Medulla oblongata (tissue), 1 donor: ENCODE measurements around the gene MYB.
"Not testable (repeated sequence)": the region's sequence is repeated elsewhere in the genome, so short reads cannot be mapped to it uniquely, and the experiment has no call there.

Experiments used
- DNase-seq: peaks from one replicate; pipeline ENCODE4 v3.0.0-alpha.2; 2015; ENCODE audit errors: extremely low spot score

MYB gene

DNA sequence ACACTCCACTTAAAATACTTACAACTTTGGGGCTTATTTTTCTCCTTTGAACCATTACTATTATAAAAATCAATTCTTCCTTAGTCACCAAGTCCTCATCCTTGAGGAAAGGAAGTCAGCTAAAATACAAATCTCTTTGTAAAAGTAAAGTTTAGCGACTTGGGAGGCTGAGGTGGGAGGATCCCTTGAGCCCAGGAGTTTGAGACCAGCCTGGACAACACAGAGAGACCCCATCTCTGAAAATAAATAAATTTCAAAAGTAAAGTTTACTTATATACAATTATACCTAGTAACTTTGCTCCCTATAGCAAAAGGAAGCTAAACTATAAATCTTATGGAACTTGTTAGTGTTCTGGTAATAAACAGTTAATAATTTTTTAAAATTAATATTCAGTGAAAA, 40.4 kb downstream of the MYB start:
- DNase-seq = no peak

DNA sequence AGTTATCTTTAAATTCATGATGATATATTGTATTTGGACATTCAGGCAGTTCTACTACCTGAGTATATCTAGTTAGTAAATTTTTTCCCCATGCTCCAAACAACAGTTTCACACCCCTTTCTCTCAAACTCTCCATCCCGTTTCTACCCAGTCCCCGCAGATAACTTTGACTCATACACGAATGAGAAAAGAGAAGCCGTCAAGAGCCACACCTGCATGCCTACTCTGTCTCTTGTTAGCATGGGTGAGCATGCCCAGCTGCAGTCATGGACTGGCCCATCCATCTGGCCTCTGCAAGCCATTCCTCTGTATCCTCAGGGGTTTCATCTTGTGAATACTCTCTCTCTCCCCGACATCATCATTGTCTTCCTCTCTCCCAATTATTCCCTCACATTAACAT, 41.5 kb downstream of the MYB start:
- no peak for DNase-seq

DNA sequence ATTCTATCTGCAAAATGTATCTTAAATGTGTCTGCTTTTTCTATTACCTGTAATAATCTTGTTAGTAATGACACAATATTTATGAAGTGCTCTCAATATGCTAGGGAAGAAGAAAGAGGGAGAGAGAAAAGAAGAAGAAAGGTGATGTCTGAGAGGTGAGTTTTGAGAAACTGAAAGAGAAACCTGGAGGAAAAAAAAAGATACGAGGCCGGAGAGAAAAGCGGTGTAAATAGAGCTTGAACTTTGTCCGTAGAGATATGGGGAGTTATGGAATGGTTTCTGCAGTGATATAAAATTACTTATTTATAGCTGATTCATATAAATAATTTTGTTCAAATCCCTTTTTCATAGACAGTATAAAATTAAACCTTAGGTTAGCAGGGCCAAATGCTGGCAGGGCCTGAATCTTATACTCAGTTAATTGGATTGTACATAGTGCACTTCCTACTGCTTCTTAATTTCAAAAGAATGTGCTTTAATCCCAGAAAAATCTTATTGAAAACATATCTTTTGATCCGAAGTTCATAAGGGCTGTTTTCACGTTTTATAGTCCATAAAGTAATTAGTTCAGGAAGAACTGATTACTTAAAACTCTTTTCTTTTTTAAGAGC, 43.0 kb downstream of the MYB start:
- DNase-seq = no peak

DNA sequence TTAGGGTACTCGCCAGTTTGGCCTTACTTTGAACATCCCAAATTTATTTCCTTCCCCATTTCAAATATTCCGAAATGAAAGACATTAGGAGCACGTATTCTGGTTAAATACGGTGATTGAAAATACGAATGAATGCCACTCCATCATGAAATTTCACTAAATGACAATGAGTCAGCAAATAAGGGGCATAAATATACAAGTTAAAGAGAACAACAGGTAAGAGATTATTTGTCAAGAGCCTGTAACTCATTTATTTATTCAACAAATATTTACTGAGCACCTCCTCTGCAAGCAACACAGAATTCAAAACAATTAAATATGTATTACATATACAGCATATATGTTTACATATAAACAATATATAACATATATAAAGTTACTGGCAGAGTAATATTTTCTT, 44.8 kb downstream of the MYB start:
- no peak for DNase-seq

DNA sequence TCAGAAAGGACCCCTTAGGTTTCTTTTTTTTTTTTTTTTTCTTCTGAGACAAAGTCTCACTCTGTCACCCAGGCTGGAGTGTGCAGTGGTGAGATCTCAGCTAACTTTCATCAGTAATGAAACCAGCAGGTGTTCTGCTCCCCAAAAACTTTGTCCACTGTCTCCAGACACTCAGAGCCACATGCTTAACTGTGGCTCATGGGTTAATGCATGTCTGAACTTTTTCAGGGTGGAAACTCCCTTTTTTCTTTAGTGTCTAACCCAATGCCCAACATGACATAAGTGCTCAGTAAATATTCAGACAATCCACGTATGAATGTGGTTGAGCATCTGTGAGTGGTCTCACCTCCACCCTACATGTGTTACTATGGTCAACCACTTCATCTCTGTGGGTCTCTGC, 45.4 kb downstream of the MYB start:
- no peak for DNase-seq

DNA sequence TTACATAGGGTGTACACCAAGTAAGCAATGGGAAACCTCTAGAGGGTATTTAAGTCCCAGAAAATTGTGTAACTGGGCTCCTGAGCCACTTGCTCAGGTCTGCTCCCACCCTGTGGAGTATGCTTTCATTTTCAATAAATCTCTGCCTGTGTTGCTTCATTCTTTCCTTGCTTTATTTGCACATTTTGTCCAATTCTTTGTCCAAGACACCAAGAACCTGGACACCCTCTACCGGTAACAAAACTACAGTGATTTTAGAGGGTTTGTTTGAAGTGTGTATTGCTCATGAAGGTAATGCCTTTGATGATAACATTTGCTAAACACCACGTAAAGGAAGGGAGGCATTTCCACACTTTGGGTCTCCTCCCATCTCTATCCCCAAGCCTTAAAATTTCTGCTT, 46.2 kb downstream of the MYB start:
- no peak for DNase-seq

DNA sequence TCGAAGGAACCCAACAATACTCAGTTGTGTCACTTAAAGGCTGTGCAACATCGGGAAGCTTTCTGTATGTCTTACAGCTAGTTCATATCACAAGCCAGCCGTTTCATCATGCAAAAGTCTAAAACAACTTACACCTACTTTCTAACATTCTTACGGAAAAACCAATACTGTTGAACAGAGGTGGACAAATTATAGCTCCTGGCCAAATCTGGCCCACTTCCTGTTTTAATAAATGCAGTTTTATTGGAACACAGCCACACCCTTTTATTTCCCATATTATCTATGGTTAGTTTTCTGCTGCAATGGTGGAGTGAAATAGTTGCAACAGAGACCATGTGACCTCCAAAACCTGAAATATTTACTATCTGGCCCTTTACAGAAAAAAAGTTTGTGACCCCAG, 46.6 kb downstream of the MYB start:
- DNase-seq = no peak

DNA sequence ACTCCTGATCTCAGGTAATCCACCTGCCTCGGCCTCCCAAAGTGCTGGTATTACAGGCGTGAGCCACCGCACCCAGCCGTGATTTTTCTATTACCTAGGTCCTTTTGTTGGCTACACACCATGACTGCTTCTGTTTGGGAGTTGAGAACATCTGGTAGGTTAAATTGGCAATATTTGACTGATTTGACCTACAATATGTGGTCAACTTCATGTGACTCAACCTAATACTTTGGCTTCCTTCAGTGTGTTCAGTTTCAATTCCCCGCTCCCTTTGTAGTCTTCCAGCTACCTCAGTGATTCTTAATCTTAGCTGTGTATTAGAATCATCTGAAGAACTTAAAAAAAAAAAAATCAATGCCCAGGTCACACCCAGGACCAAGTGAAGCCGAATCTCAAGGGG, 47.4 kb downstream of the MYB start:
- DNase-seq = no peak

DNA sequence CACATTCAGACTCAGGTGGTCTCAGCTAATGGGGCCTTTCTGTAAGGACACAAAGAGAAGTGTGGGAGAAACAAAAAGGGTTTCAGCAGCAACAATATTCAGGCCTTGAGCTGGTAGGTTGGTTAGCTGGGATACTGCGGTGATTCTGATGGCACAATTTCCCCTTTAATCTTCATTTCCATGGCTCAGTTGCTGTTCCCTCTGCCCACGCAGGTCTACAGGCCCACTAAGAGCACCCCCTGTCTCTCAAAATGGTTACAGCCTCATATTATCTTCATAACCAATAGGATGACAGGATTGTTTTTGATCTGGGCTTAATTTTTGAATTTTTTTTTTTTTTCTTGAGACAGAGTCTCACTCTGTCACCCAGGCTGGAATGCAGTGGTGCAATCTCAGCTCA, 48.9 kb downstream of the MYB start:
- no peak for DNase-seq

DNA sequence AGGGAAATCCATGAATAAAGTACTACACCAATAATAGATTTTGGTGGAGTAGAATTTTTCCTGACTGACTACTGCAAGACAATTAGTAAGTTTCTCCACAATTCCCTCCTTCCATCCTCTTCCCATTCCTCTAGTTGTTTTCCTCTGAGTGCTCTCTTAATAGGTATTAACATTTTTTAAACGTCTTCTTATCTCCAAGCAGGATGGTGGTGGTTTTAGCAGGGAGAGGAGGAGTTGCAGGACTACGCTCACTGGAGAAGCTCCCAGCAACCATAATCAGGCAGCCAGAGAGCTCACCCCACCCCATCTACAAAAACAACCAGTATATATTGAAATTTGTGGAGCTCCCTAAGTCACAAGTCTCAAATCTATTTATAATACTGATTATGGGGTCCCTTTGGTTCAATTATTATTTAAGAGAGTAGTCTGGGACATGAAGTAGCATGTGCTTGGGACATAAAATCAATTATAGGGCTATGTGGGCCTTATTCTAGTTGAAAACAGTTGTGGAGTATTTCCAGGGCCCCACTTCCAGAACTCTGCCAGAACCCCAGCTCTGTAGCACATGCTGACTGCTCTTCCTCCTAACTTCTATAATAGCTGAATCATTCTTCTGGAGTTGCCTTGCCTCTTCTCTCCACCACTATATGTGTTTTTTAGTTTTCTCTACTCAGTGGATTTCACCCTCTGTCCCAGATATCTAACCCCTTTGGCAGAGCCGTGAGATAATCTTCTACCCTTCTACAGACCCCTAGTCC, 49.8 kb downstream of the MYB start:
- DNase-seq = no peak

DNA sequence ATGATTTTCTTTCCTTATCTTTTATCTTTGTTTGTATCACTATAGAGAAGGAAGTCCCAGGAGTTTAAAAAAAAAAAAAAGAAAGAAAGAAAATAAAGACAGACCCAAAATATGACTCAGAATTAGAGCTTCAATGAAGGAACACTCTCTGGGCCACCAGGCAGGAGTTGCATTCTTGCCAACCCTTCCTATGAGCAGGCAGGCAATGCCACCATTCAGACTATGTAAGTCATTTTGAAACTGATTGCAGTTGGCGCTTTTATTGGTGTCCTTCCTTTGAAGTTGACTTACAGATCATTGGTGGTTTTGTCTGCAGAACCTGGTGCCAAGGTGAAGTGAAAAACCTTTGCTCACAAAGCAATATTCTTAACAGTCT, 50.3 kb downstream of the MYB start:
- DNase-seq = no peak

DNA sequence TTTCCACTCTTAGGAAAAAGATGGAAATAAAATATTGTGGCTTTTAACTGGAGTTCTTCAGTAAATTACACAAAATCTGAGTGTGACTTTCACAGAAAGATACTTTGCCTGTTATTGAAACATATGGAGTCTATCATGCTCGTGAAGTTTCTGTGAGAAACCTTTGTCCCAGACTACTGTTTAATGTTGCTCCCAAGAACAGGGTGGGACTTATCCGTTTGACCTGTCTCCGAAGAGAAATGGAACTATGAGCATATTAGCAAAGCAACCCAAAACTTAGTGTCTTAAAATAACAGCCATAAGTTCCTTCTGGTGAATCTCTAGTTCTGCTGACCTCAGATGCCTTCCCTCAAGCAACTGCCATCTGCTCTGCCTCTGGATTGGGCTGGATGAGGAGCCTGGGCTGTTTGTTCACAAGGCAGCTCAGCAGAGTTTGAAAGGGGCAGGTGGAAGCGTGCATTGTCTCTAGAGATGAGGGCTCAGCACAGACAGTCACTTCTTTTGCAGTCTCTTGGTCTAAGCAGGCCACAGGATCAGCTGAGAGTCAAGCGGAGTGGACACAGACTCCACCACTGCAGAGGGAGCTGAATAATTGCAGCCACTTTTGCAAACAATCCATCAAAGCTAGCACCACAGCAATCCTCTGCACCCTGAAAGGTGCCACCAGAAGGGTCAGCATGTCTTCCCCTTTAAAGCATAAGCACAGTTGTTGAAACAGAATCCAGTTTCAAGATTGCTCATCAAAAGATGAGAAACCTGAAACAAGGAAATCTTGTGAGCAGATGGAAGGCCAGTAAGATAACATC, 52.8 kb downstream of the MYB start:
- DNase-seq = no peak

DNA sequence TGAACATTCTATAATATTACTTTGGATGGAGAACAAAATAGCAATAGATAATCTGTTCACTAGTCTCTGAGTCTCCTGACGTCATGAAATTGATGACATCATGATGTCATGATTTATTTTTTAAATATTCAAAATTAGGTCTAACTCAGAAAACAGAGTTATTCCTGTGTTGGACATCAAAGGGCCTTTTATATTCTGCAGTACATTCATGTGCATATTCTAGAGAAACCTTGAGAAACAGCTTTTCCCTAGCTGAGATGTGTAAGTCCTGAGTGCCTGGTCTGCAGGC, 53.3 kb downstream of the MYB start:
- DNase-seq = no peak

DNA sequence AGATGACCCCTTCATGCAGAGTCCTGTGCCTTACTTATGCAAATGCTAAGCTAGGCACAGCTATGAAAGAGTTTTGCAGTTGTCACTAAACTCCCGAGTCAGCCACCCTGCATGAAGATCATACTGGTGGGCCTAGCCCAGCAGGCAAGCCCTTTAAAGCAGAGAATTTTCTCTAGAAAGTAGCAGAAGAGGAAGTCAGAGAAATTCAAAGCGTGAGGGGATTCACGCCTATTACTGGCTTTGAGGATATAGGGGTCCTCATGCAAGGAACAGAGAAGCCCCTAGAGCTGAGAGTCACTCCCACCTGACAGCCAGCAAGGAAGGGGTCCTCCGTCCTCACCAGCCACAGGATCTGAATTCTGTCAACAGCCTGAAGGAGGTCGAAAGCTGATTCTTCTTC, 54.6 kb downstream of the MYB start:
- DNase-seq = no peak

DNA sequence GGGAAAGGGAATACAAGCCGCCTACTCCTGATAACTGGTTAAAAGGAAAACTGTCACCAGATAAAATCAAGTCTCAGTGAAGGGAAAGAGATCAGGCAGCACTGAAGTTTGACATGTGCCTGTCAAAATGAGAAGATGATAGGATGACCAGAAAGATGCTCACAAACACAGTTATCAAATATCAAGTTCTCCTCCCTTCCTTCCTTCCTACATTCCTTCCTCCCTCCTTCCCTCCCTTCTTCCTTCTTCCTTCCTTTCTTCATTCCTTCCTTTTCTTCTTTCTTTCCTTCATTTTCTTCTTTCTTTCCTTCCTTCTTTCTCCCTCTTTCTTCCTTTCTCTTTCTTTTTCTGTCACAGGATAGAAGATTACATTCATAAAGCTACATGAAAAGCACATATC, 55.2 kb downstream of the MYB start:
- DNase-seq = no peak

DNA sequence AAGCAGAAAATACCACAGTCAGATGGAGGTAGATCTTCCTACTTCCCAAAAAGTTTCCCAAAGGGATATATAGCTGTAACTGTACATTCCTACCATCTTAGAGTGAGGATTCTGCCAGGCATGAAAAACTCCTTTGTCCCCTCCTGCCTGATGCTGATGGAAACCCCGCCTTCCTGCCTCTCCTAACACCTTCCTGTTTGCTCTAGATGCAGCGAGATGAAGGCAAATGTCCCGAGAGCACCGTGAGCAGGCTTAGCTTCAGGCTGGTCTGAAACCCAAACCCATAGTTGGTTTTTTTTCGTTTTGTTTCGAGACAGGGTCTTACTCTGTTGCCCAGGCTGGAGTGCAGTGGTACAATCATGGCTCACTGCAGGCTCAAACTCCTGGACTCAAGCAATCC, 55.6 kb downstream of the MYB start:
- DNase-seq = no peak

DNA sequence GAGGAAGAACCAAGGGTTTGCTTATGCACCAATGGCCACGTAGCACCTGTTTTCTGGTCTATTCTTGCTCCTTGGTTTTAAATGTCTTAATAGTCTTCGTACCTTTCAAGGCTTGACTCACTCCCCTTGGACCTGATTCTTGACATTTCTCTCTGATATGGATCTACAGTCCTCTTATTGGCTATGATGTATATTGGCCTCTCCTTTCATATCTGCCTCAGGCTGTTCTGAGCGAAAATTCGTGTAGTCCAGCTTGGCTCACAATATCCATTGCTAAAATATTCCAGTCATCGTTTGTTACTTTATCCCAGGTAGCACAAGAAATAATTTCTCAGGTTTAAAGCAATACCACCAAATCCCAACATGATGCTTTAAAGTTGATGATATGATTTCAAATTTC, 59.6 kb downstream of the MYB start:
- no peak for DNase-seq

DNA sequence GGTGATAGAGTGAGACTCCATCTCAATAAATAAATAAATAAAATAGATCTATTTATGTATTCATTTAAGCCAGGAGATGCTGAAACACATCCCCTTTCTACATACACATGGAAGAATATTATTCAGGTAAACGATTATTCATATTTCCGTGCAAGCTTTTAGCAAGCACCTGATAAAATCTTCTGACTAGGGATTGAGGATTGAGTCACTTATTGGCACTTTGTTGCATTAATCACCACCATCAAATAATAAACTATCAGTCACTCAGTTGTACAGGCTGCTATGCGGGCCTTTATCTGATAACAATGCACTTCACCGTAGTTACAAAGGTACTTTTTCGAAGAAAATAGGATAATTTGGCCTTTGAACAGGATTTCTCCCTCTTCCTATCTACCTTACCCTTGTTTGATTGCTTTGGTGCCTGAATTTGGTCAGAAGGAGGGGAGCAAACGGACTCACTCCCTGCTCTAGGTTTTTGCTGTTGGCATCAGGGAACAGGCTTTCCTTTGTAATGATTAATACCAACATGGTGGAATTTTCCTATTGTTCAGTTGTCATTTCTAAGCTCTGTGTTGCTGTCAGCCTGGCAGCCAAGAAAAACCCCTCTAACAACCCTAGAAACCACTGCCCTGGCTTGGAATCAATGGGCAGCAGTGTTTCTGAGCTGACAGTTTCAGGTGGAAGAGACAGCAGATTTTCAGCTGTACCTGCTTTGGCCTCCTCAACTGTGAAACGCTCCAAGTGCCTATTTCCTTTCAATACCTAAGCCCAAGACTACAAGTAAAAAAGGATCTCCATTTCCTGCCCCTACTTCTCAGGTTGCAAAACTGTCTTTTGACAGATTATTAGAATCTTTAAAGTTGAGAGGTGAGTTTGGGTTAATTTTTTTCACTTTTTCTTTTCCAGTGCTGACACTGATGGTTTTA, 63.0 kb downstream of the MYB start:
- no peak for DNase-seq

DNA sequence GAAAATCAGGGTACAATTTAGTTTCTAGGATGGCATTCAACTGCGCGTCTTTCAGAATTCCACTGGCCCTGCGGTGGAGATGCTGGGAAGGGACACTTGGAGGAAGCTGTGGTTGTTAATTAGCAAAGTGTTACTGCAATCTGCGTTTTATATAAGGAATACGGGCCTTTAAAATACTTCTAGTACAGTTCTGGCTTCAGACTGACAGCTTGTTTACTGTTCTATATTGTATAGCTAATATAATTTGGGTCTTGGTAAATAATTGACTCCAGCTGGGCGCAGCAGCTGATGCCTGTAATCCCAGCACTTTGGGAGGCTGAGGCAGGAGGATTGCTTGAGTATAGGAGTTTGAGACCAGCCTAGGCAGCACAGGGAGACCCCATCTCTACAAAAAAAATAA, 63.7 kb downstream of the MYB start:
- DNase-seq = no peak

DNA sequence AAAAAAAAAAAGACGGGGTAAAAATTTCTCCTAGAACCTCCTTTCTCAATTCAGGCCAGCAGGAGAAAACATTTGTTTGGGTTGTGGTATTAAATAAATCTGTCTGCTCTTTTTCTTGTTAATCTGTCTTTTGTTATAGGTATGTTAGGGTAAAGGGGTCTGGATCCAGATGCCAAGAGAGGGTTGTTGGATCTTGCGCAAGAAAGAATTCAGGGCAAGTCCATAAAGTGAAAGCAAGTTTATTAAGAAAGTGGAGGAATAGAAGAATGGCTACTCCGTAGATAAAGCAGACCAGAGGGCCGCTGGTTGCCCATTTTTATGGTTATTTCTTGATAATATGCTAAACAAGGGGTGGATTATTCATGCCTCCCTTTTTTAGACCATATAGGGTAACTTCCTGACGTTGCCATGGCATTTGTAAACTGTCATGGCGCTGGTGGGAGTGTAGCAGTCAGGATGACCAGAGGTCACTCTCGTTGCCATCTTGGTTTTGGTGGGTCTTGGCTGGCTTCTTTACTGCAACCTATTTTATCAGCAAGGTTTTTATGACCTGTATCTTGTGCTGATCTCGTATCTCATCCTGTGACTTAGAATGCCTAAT, 65.4 kb downstream of the MYB start:
- DNase-seq = not testable (repeated sequence)

DNA sequence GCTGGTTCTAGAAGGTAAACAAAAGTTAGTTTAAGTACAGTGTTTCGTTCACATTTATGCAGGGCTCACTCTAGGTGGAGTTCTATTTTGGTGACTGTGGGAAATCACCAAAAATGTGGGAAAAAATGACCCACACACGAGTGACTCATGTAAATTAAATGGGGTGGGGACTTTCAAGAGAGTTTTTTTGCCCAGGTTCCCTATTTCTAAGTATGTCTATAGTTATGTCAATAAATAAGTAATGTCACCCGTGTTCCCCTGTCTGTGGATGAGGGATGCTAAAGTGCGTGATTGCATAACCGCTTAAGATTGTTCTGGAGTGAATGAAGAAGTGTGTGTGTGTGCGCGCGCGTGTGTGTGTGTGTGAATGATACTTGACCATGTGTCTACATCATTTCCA, 69.1 kb downstream of the MYB start:
- DNase-seq = no peak
